Liver (tissue), 3 donors: ENCODE results near the gene RXRG.

Experiments
- EGR1 ChIP-seq, 2 donors: IDR thresholded peaks; 2 replicates each; pipeline ENCODE4 v1.6.1; 2016 to 2018; ENCODE audit warnings: antibody characterized with exemption in 2 of 2, low read depth in 2 of 2
- TF ChIP-seq, protein P1 (sequence below): fragments of 150-350 bp; IDR thresholded peaks from 2 replicates; pipeline ENCODE4 v1.5.1; 2017; ENCODE audit warnings: improper control_type of control experiment, low read depth, low read length; ENCODE audit not compliant: missing input control
- donor health status: healthy.
- donor health status: healthy.

- TF ChIP-seq, protein P1, sequence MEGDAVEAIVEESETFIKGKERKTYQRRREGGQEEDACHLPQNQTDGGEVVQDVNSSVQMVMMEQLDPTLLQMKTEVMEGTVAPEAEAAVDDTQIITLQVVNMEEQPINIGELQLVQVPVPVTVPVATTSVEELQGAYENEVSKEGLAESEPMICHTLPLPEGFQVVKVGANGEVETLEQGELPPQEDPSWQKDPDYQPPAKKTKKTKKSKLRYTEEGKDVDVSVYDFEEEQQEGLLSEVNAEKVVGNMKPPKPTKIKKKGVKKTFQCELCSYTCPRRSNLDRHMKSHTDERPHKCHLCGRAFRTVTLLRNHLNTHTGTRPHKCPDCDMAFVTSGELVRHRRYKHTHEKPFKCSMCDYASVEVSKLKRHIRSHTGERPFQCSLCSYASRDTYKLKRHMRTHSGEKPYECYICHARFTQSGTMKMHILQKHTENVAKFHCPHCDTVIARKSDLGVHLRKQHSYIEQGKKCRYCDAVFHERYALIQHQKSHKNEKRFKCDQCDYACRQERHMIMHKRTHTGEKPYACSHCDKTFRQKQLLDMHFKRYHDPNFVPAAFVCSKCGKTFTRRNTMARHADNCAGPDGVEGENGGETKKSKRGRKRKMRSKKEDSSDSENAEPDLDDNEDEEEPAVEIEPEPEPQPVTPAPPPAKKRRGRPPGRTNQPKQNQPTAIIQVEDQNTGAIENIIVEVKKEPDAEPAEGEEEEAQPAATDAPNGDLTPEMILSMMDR, result no peak
- no peak for TF ChIP-seq EGR1 (IDR thresholded peaks at IDR 0.05; ENCODE audit: low read depth in 2 of 2)
These were observed 9.2 kb upstream of the RXRG start for GRCh38 chr1:165454091-165454610.
